Kidney (tissue), 14 donors: ENCODE measurements around the gene NALCN. TPM values are rescaled to one million over a fixed set of nuclear protein-coding genes. Genes with fewer than 3 reads are reported as not detected.

ENCODE experiments used
- DNase-seq, 5 donors: peaks; one replicate each; pipeline ENCODE4 v3.0.0-alpha.2; 2013 to 2020
- FAIRE-seq: peaks from 2 replicates; lab custom pipeline; 2012; peaks lifted over from hg19 to GRCh38; lab: Jason Lieb, UNC
- H3K27ac ChIP-seq, 2 donors: one replicate each; pipeline ENCODE4 v1.7.0; 2013; ENCODE audit warnings: low read depth in 2 of 2, low read length in 2 of 2, inconsistent platforms in 1 of 2
- H3K27me3 ChIP-seq: one replicate; pipeline ENCODE4 v1.7.1; 2013; ENCODE audit warnings: low read length, inconsistent platforms; ENCODE audit not compliant: control insufficient read depth, insufficient read depth
- H3K36me3 ChIP-seq, 3 donors: one replicate each; pipeline versions ENCODE4 v1.7.0 to v1.7.1; 2013; ENCODE audit warnings: low read length in 3 of 3, control low read depth in 1 of 3, inconsistent platforms in 1 of 3; ENCODE audit not compliant: insufficient read depth in 3 of 3, control insufficient read depth in 2 of 3
- H3K4me1 ChIP-seq, 3 donors: one replicate each; pipeline versions ENCODE4 v1.7.0 to v1.7.1; 2013; ENCODE audit warnings: low read length in 3 of 3, inconsistent platforms in 1 of 3, low read depth in 1 of 3; ENCODE audit not compliant: control insufficient read depth in 2 of 3, insufficient read depth in 2 of 3
- H3K4me3 ChIP-seq, 3 donors: one replicate each; pipeline versions ENCODE4 v1.7.0 to v1.8.1; 2013; ENCODE audit warnings: low read length in 3 of 3, control low read depth in 1 of 3, inconsistent platforms in 1 of 3
- H3K9ac ChIP-seq, 3 donors: one replicate each; pipeline versions ENCODE4 v1.7.0 to v1.7.1; 2013; ENCODE audit warnings: low read length in 3 of 3, control low read depth in 1 of 3, inconsistent platforms in 1 of 3
- H3K9me3 ChIP-seq, 3 donors: one replicate each; pipeline versions ENCODE4 v1.7.0 to v1.7.1; 2013; ENCODE audit warnings: low read length in 3 of 3, control low read depth in 1 of 3, inconsistent platforms in 1 of 3; ENCODE audit not compliant: control insufficient read depth in 2 of 3, insufficient read depth in 1 of 3
- CTCF ChIP-seq: IDR thresholded peaks from 3 replicates; pipeline ENCODE4 v1.5.1; 2012; ENCODE audit warnings: mild to moderate bottlenecking, moderate library complexity, borderline replicate concordance; ENCODE audit not compliant: insufficient read depth; ENCODE audit errors: extremely low read depth
- intact Hi-C: fragments of 100-400 bp; cut with DNase I; formaldehyde crosslinking; loops from one replicate; pipeline ENCODE4 v1.11.1; 2022
- polyA plus RNA-seq: library from polyadenylated mRNA; stranded (reverse); fragments of 350-450 nt; fragmentation: Illumina TruSeq; extraction: RNeasy Lipid Tissue Mini Kit (QIAGEN cat#74804); gene quantifications from one replicate; pipeline ENCODE4 v1.2.3, GENCODE V29; 2014; ENCODE audit warnings: low read depth, low replicate concordance; ENCODE audit not compliant: insufficient read depth
- total RNA-seq: library from RNA; stranded (reverse); fragmentation: NEBNext Ultra II Directional; extraction: Animal tissue kit (Norgen Biotek cat#: 25700); gene quantifications from one replicate; pipeline ENCODE4 v1.2.1, GENCODE V29; 2021
- donor health status: control.
- donor health status: control.
- donor health status: control.
- donor health status: control.
- donor health status: control.
- donor health status: DM: yes; HTN: yes; CAD: no.
- donor health status: Normal renal cell carcinoma (clear cell type).

The NALCN gene
- total and polyA plus RNA-seq, 2 donors from 2014 or later: 0.43 to 2.4 TPM

- no peak for FAIRE-seq
These were observed 367.0 kb downstream of the NALCN start for GRCh38 chr13:101049166-101049850.

GRCh38 chr13:101036546-101036945 lies 379.8 kb downstream of the NALCN start:
- H3K27me3 ChIP-seq: no peaks in the 10 kb centered on the region
- DNase-seq (no peak), FAIRE-seq (no peak)
- no peak overlapping the region for H3K4me3 ChIP-seq
- no peak overlapping the region for H3K9ac ChIP-seq
- H3K27ac ChIP-seq: no peak overlapping the region
- no peak for TF ChIP-seq CTCF
- H3K36me3 ChIP-seq: no peaks in the 10 kb centered on the region
- intact Hi-C loops: no loop called here
- no peaks in the 10 kb centered on the region for H3K9me3 ChIP-seq
- H3K4me1 ChIP-seq: no peaks in the 10 kb centered on the region

More at GRCh38 chr13:101049166-101049850, 367.0 kb downstream of the NALCN start:
- intact Hi-C loops: no loop called here
- H3K9ac ChIP-seq: no peak overlapping the region
- TF ChIP-seq CTCF: no peak
- no peaks in the 10 kb centered on the region for H3K27me3 ChIP-seq
- H3K4me1 ChIP-seq: no peaks in the 10 kb centered on the region
- H3K36me3 ChIP-seq: no peaks in the 10 kb centered on the region
- no peak overlapping the region for H3K27ac ChIP-seq
- DNase-seq: no peak
- H3K9me3 ChIP-seq: no peaks in the 10 kb centered on the region
- H3K4me3 ChIP-seq: no peak overlapping the region

GRCh38 chr13:101035119-101035620 lies 381.1 kb downstream of the NALCN start:
- Histone ChIP-seq H3K4me3 (no peak overlapping the region), H3K27ac (no peak overlapping the region), H3K9ac (no peak overlapping the region), H3K9me3 (no peaks in the 10 kb centered on the region), H3K27me3 (no peaks in the 10 kb centered on the region), H3K4me1 (no peaks in the 10 kb centered on the region), H3K36me3 (no peaks in the 10 kb centered on the region)
- no peak for TF ChIP-seq CTCF
- FAIRE-seq (no peak), DNase-seq (no peak)
- intact Hi-C loops: no loop called here
